Stimulated activated naive CD4-positive, alpha-beta T cell (primary cell): ENCODE results near the gene PHTF2.
"Not testable (repeated sequence)": the region's sequence is repeated elsewhere in the genome, so short reads cannot be mapped to it uniquely, and the experiment has no call there.

Source experiments
- DNase-seq, 6 experiments: peaks; one replicate each; lab custom pipeline; 2025; lab: John Stamatoyannopoulos, UW

PHTF2 gene

GRCh38 chr7:77989981-77990566 is 191.5 kb downstream of the PHTF2 start:
- DNase-seq: no peak

GRCh38 chr7:77991656-77992055 is 193.1 kb downstream of the PHTF2 start:
- no peak for DNase-seq

- no peak for DNase-seq
Observed at GRCh38 chr7:77993838-77994237, 195.3 kb downstream of the PHTF2 start.

- no peak for DNase-seq
Observed at GRCh38 chr7:77995717-77996116, 197.1 kb downstream of the PHTF2 start.

GRCh38 chr7:77999168-77999567 is 200.6 kb downstream of the PHTF2 start:
- DNase-seq: not testable (repeated sequence)

GRCh38 chr7:78002021-78002420 is 203.4 kb downstream of the PHTF2 start:
- DNase-seq: no peak

- DNase-seq: no peak
Observed at GRCh38 chr7:78002715-78003114, 204.1 kb downstream of the PHTF2 start.

- no peak for DNase-seq
Observed at GRCh38 chr7:78006063-78006755, 207.6 kb downstream of the PHTF2 start.
